Femur (tissue), 1 donor: ENCODE results near the gene PTPRN2.

Experiments
- DNase-seq: peaks from one replicate; pipeline ENCODE4 v3.0.0-alpha.2; 2017

The PTPRN2 gene

DNA sequence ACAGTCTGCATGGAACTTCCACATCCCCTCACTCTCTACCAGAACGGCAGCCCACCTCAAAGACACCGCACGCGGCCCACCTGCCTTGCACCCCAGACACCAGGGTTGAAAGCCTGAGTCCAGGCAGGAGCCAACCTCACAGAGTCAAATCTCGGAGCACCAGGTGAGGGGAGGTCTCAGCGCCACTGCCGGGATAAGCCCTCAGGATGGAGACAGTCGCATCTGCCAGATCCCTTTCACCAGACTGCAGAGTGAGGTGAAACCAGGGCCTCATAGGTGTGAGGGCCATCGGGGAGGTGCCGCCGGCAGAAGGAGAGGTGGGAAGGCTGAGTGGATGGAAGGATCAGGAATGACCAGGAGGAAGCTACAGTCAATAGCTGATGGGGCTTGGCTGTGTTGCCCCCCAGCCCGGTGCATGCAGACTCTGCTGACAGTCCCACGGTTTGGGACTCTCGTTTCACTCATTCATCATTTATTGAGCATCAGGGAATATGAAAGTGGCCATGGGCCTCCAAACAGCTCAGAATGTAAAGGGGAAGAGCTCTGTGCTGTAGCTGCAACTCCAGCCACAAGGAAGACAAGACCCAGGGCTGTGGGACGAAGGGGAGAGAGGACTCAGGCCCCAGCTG lies 315.0 kb downstream of the PTPRN2 start:
- no peak for DNase-seq

GRCh38 chr7:158272091-158272490 lies 315.5 kb downstream of the PTPRN2 start:
- DNase-seq = no peak

DNA sequence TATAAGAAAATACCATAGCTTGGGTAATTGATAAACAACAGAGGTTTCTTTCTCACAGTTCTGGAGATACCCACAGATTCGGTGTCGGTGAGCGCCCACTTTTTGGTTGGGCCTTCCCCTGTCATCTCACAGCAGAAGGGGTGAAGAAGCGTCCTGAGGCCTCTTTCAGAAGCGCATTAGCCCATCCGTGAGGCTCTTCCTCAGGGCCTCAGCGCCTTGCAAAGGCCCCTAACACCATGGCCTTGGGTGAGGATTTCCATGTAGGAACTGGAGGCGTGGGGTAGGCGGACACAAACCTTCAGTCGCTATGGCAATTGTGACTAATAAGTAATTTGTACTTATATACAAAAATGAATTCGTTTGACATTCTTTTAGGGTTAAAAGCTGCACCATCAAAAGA lies 316.0 kb downstream of the PTPRN2 start:
- no peak for DNase-seq

DNA sequence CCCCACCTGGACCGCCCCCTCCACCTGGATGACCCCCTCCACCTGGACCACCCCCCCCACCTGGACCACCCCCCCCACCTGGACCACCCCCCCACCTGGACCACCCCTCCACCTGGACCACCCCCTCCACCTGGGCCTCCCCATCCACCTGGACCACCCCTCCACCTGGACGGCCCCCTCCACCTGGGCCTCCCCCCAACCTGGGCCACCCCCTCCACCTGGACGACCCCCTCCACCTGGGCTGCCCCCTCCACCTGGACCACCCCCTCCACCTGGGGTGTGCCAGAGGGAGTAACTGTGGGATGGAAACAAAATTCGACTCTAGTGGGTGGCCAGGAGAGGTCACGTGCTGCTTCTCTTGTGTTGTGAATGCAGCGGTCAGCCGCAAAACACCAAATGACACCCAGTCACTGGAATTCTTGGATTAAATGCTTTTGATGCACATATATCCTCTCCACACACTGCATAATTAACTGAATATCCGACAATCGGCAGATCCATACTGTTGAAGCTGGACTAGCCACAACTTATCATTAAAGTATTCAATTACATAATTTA lies 316.7 kb downstream of the PTPRN2 start:
- DNase-seq = no peak

GRCh38 chr7:158270106-158270775 lies 317.4 kb downstream of the PTPRN2 start:
- DNase-seq = no peak

DNA sequence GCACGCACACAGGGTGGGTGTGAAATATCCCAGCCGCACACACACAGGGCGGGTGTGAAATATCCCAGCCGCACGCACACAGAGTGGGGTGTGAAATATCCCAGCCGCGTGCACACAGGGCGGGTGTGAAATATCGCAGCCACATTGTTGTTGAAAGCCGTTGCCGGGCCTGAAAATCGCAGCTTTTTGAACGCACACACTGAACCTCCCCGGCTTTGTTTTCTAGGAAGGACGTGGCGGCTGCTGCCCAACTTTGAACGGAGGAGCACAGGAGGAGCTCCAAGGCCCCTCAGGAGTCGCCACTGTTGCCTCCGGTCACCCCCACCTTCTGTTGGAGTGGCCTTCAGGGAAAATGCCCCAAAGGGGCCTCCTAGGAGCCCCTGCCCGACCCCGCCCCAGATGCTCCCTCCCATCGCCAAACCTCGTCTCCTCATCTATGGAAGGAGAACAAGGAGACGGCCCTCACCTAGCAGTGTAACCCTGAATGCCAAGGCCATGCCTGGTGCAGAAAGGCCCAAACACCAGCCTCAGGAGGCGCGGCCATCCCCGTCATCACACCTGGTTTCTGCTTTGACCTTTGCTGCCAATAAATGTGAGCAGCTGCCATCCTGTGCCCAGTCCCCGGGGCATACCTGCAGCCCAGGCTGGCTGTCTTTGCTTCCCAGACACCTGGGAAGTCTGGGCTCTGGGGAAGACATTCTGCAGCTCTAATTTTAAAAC lies 318.6 kb downstream of the PTPRN2 start:
- no peak for DNase-seq

GRCh38 chr7:158267742-158268435 lies 319.7 kb downstream of the PTPRN2 start:
- DNase-seq = no peak

DNA sequence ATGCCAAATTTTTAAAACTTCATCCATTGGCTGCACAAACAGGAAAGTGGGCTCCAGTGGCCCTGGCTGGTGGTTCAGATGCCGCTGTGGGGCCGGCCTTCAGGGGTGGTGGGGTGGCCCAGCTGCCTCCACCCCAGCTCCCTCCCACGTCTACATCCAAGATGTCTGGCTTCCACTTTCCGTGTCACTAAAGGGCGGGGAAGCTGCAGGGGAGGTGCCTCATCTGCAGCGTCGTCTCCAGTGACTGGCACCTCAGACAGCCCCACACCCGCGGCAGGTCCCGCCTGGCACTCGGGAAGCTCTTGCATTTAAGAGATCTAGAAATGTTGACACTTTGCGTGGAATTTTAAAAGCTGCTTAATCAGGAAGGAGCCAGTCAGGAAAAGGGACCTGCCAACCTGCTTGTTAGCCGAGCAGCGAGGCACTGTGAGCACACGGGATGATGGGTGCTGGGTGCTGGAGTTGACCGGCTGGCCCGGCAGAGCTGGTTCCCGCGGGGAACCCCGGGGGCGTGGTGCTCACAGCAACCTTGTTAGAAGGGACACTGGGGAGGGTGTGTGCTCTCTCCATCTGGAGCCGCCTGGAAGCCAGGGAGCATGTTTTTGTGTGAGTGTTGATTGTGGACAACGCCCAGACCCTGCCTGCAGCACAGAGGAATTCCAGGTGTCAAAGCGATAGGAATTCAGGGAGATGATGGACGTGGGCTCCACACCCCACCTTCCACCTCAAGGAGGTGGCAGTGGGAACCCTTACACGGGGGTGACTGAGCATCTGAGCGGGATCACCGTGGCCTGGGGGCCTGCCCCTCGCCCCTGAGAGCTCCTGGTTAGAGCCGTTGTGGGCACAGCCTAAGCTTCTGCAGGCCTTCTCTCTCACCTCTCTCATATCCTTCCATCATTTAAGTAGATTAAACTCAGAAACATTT lies 320.5 kb downstream of the PTPRN2 start:
- DNase-seq = no peak

DNA sequence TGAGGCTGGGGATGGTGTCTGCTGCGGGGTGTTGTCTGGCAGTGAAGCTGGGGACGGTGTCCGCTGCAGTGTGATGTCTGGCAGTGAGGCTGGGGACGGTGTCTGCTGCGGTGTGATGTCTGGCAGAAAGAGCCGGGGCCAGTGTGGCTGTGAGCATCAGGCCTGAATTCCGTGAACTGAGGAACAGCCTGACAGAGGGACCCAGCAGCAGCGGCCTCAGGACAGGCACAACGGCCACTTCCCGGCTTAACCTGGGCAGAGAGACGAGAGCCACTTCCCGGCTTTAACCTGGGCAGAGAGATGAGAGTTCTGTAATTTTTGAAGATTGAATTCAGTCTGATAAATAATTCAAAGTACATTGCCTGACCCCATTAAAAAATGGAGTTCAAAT lies 321.2 kb downstream of the PTPRN2 start:
- no peak for DNase-seq

GRCh38 chr7:158265743-158266080 lies 321.9 kb downstream of the PTPRN2 start:
- DNase-seq = no peak

- DNase-seq = no peak
Observed at GRCh38 chr7:158264881-158265742, 322.5 kb downstream of the PTPRN2 start.

GRCh38 chr7:158263964-158264748 lies 323.5 kb downstream of the PTPRN2 start:
- DNase-seq = no peak

- no peak for DNase-seq
Observed at GRCh38 chr7:158263110-158263963, 324.3 kb downstream of the PTPRN2 start.

- no peak for DNase-seq
Observed at GRCh38 chr7:158262284-158263109, 325.1 kb downstream of the PTPRN2 start.

GRCh38 chr7:158261362-158262235 lies 326.0 kb downstream of the PTPRN2 start:
- no peak for DNase-seq

GRCh38 chr7:158260567-158261361 lies 326.9 kb downstream of the PTPRN2 start:
- no peak for DNase-seq
